Measurements from ENCODE around the gene UNK.

GRCh38 chr17:75739801-75740200 lies 44.8 kb upstream of the UNK start:
- no peak for TF ChIP-seq CTCF (IDR thresholded peaks at IDR 0.05; ENCODE audit: low read depth, low read length, poor library complexity, severe bottlenecking)
- no peak for TF ChIP-seq EZH2phosphoT487 (IDR thresholded peaks at IDR 0.05; ENCODE audit: borderline replicate concordance, low read length)

All from DOHH2 (cell line).